GM12872 (cell line): ENCODE measurements around the gene NOS3.

Source experiments
- TF ChIP-seq, protein P1 (sequence below): IDR thresholded peaks from 3 replicates; pipeline ENCODE4 v1.5.1; 2011; ENCODE audit warnings: low read depth, mild to moderate bottlenecking, low read length, moderate library complexity; ENCODE audit not compliant: insufficient read depth

The NOS3 gene

DNA sequence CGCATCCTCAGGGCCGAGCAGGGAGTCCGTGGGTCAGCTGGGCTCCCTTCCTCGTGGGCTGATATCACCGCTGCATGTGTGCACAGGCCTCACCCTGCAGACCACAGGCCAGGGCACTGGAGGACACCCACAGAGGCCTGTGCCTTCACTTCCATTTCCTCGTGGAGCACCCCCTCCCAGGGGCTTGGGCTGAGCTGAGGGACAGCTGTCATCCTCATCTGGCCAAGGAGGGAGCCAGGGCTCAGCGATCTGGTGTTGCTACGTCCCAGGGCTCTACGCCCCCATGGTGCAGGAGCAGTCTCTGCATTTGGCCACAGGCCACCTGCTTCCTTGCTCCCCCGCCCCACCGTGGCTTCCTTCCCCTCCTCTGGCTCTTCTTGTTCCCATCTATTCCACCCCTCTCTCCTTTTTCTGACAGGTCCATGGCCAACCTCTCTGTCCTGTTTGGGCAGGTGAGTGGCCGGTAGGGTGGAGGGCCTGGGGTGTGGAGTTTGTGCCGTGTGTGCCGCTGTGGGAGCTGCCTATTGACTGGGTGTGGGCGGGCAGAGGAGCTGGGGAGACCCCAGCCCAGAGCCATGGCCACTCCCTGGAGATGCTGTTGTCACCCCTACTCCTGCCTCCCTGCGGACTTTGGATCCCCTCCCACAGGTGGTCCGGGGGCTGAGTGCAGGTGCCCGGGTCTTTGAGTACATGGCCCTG, 49.2 kb downstream of the NOS3 start:
- TF ChIP-seq, protein P1, sequence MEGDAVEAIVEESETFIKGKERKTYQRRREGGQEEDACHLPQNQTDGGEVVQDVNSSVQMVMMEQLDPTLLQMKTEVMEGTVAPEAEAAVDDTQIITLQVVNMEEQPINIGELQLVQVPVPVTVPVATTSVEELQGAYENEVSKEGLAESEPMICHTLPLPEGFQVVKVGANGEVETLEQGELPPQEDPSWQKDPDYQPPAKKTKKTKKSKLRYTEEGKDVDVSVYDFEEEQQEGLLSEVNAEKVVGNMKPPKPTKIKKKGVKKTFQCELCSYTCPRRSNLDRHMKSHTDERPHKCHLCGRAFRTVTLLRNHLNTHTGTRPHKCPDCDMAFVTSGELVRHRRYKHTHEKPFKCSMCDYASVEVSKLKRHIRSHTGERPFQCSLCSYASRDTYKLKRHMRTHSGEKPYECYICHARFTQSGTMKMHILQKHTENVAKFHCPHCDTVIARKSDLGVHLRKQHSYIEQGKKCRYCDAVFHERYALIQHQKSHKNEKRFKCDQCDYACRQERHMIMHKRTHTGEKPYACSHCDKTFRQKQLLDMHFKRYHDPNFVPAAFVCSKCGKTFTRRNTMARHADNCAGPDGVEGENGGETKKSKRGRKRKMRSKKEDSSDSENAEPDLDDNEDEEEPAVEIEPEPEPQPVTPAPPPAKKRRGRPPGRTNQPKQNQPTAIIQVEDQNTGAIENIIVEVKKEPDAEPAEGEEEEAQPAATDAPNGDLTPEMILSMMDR, result no peak

GRCh38 chr7:151040616-151041375, 50.0 kb downstream of the NOS3 start:
- TF ChIP-seq, protein P1, result no peak

GRCh38 chr7:151043959-151044358, 53.1 kb downstream of the NOS3 start:
- TF ChIP-seq, protein P1, result no peak

DNA sequence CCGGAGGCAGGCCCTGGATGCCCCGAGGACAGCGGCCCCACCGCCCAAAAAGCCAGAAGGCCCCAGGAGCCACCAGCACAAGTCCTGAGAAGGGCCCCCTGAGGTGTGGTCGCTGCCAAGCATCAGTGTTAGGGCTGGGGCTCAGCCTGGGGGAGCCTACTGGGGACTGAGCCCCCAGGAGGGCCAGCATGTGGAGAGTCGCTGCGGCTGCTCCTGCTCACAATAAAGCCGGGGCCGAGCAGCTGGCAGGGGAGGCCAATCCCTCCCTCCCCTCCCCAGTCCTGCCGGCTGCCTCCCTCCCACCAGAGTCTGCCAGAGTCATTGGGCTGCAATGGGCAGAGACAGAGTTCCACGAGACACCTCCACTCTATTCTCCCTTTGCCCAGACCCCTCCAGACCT, 54.4 kb downstream of the NOS3 start:
- TF ChIP-seq, protein P1, result no peak

DNA sequence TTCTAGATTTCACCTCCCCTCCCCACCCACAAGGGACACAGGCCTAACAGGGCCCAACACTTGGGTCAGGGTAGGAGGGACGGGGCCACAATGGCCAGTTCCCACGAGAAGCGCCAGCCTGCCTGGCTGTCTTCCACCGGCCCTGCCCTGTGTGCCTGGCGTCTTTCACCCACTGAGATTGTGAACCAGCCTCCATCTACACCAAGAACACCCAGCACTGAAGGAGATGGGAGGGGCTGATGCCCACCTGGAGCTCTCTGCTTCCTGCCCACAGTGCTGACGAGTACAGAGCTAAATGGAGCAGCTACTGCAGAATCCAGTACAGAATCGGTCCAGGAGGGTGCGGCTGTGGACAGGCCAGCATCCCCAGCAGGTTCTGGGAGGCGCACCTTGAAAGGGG, 55.1 kb downstream of the NOS3 start:
- TF ChIP-seq, protein P1, result no peak

GRCh38 chr7:151046603-151047573, 56.1 kb downstream of the NOS3 start:
- TF ChIP-seq, protein P1, result no peak
